GM21825 (cell line): ENCODE measurements around the gene NANS.

Experiments used
- ATAC-seq: cut with Tn5 transposase; IDR thresholded peaks from one replicate; pipeline ENCODE4 v1.9.1; 2021; ENCODE audit warnings: mild to moderate bottlenecking, moderate library complexity; ENCODE audit not compliant: unreplicated experiment

The NANS gene

GRCh38 chr9:98038958-98039357 is 17.6 kb upstream of the NANS start:
- peak; percentile 44 for ATAC-seq

- ATAC-seq, result peak; percentile 30
These were observed 16.9 kb upstream of the NANS start for GRCh38 chr9:98039607-98040017.

- no peak for ATAC-seq
These were observed 16.3 kb upstream of the NANS start for GRCh38 chr9:98040212-98040611.

GRCh38 chr9:98043915-98044314 is 12.6 kb upstream of the NANS start:
- ATAC-seq, result no peak

- ATAC-seq, result peak; percentile 80
These were observed 11.0 kb upstream of the NANS start for GRCh38 chr9:98045234-98046179.

DNA sequence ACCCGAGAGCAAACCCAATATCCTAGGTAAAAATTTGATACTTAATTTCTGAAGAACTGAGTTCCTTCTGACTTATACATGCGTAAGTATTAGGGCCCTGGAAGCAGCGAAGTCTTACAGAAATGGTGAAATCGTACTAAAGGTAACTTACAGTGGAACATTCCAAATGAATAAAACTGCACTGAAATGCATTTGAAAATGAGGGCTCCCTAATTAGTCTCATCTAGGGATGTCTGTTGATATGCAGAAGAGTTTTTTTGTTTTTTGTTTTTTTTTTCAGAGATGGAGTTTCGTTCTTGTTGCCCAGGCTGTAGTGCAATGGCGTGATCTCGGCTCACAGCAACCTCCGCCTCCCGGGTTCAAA is 10.4 kb upstream of the NANS start:
- no peak for ATAC-seq

- no peak for ATAC-seq
These were observed 9.5 kb upstream of the NANS start for GRCh38 chr9:98047002-98047401.

- no peak for ATAC-seq
These were observed 7.1 kb upstream of the NANS start for GRCh38 chr9:98049288-98050072.

- ATAC-seq, result no peak
These were observed 6.2 kb upstream of the NANS start for GRCh38 chr9:98050351-98050750.

- no peak for ATAC-seq
These were observed 2.1 kb upstream of the NANS start for GRCh38 chr9:98054376-98054951.

DNA sequence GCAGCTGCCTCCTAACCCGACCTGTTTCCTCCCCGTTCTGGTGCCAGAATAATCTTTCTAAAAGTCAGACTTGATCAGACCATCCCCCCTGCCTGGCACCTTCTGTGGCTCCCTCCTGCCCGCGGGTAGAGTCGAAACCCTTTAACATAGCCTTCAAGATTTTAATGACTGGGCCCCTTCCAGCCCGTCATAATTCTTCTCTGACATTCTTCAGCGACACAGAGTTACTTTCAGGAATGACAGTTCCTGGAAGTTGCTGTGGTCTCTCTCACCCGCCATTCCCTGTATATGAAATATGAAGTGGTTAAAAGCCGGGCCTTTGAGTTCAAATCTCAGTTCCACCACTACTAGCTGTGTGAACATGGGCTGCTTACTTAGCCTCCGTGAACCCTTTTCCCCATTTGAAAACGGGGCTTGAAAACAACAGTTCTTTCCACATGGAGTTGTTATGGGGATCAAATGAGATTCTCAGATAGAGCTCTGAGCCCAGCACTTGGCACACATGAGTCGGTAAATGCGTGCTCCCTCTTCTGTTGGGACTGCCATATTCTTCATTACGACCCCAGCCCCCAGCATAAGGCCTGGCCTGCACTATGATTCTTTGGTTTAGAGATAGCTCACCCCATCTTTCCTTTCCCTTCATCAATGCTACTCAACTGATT is 737 bp downstream of the NANS start:
- no peak for ATAC-seq

GRCh38 chr9:98062161-98062560 is 5.6 kb downstream of the NANS start:
- no peak for ATAC-seq

- ATAC-seq, result no peak
These were observed 8.3 kb downstream of the NANS start for GRCh38 chr9:98064623-98065392.

GRCh38 chr9:98066235-98066634 is 9.7 kb downstream of the NANS start:
- no peak for ATAC-seq

DNA sequence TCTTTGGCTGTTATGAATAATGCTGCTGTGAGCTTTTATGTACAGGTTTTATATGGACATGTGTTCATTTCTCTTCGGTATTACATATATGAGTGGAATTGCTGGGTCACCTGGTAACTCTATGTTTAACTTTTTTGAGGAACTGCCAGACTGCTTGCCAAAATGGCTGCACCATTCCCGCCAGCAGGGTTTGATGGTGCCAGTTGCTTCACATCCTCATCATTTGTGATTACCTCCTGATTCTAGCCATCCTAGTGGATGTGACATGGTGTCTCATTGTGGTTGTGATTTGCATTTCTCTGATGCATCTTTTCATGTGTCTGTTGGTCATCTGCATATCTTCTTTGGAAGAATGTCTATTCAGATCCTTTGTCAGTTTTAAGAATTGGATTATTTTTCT is 10.7 kb downstream of the NANS start:
- no peak for ATAC-seq

DNA sequence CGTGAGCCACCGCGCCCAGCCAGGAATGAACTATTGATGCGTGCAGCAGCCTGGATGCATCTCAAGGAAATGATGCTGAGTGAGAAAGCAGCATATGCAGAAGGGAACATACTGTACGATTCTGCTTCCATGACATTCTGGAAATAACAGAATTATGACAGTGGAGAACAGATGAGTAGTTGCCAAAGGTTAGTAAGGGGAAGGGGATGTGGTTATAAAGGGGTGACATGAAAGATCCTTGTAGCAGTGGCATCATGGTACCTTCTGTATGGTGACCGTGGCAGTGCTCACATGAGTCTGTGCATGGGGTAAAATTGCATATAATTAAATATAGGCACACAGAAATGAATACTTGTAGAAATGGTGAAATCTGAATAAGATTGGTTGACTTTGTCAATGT is 13.0 kb downstream of the NANS start:
- ATAC-seq, result no peak

DNA sequence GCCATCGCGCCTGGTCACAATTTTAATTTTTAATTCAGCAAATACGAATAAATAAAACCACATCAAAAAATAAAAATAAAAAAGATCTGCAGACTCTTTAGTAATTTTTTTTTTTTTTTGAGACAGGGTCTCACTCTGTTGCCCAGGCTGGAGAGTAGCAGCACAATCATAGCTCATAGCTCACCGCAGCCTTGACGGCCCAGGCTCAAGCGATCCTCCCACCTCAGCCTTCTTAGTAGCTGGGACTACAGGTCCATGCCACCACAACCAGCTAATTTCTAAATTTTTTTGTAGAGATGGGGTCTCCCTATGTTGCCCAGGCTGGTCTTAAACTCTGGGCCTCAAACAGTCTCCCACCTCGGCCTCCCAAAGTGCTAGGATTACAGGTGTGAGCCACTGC is 14.2 kb downstream of the NANS start:
- no peak for ATAC-seq

GRCh38 chr9:98071737-98072136 is 15.2 kb downstream of the NANS start:
- no peak for ATAC-seq

GRCh38 chr9:98074115-98074990 is 17.8 kb downstream of the NANS start:
- no peak for ATAC-seq
